Sigmoid colon (tissue), 4 donors: ENCODE data around the gene ARPP21.

Experiments used
- POLR2AphosphoS5 ChIP-seq, 4 donors: sonication (generic); formaldehyde crosslinking; IDR thresholded peaks; one replicate each; pipeline ENCODE4 v1.6.1; 2017; ENCODE audit warnings: antibody characterized with exemption in 4 of 4
- TF ChIP-seq, protein P1 (sequence below), 4 experiments: fragments of 450-650 bp in 3 of 4; fragments of 200-600 bp in 1 of 4; IDR thresholded peaks; one replicate each; pipeline ENCODE4 v1.5.1; 2016 to 2019; ENCODE audit warnings: antibody characterized with exemption in 4 of 4, mild to moderate bottlenecking in 3 of 4, moderate library complexity in 2 of 4

DNA sequence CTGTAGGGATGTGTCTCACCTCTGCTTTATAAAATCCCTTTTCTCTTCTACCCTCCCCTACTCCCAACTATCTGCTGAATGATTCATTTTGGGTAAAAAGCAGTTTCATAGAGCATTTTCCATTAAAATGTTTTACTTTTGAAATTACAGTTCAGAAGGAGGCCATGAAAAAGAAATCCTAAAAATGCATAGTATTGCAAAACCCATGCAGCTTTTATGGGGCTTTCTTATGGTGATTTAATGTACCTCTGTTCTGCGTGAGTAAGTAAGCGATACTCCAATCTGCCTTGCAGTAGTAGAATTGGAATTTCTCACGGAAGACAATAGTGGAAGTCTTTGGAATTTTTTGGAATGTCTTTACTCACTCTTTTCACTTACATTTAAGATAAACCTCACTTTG is 111.9 kb downstream of the ARPP21 start:
- TF ChIP-seq, protein P1, sequence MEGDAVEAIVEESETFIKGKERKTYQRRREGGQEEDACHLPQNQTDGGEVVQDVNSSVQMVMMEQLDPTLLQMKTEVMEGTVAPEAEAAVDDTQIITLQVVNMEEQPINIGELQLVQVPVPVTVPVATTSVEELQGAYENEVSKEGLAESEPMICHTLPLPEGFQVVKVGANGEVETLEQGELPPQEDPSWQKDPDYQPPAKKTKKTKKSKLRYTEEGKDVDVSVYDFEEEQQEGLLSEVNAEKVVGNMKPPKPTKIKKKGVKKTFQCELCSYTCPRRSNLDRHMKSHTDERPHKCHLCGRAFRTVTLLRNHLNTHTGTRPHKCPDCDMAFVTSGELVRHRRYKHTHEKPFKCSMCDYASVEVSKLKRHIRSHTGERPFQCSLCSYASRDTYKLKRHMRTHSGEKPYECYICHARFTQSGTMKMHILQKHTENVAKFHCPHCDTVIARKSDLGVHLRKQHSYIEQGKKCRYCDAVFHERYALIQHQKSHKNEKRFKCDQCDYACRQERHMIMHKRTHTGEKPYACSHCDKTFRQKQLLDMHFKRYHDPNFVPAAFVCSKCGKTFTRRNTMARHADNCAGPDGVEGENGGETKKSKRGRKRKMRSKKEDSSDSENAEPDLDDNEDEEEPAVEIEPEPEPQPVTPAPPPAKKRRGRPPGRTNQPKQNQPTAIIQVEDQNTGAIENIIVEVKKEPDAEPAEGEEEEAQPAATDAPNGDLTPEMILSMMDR (IDR thresholded peaks at IDR 0.05), result no peak
- TF ChIP-seq POLR2AphosphoS5 (IDR thresholded peaks at IDR 0.05), result no peak
